ENCODE data around the gene SPACDR.

The SPACDR gene

DNA sequence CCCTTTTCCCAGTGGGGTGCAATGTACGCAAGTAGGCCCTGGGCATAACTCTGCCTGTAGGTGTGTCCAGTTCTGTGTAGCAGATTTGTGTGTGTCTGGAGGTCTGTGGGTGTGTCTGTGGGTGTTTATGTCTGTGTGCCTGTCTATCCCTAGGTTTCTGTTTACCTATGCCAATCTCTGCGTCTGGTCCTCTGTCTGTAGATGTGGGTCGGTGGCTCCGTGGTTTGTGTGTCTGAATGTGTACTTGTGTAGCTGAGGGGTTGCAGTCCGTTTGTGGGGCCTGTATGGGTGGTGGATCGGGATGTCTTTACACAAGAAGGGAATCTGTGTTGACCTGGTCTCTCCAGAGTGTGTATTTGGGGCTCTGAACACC, 20.6 kb upstream of the SPACDR start:
- no peak for DNase-seq (ENCODE audit: low read depth)

- peak; percentile 63 for DNase-seq (ENCODE audit: low read depth)
These were observed 19.9 kb upstream of the SPACDR start, which contains the start of gene NYAP1 for GRCh38 chr7:100483722-100484672. TSS of gene NYAP1 (plus strand) at chr7:100483927. CDS start at chr7:100485312, 1,385 bp downstream.

DNA sequence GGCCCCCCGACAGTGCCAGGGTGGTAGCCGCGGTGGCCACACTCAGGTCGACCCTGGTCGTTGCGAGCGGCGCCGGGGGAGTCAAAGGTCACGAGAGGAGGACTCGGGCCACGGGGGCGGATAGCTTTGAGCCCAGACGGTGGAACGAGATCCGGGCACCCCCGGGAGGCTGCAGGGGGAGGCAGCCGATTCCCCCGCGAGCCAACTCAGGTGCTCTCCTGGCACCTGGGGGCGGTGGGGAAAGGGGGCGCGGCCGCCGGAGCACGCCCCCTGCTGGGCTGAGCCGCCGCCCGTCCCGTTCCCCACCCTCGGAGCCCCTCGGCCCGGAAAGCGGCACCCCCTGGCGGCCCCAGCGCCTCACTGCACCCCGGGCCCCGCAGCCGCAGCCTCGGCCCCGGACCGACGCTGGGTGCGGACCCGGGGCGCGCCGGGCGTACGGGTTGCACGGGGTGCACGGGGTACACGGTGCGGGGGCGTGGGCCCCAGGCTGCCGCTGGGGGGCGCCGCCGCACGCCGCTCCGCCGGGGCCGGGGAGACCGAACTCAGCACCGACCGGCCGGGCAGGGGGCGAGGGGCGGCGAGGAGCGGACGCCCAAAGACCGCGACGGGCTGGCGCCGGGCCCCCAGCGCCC, 19.1 kb upstream of the SPACDR start:
- peak; percentile 57 for DNase-seq (ENCODE audit: low read depth)

- no peak for DNase-seq (ENCODE audit: low read depth)
These were observed 18.6 kb upstream of the SPACDR start for GRCh38 chr7:100482728-100483089.

GRCh38 chr7:100481466-100481865, 17.4 kb upstream of the SPACDR start:
- no peak for DNase-seq (ENCODE audit: low read depth)

DNA sequence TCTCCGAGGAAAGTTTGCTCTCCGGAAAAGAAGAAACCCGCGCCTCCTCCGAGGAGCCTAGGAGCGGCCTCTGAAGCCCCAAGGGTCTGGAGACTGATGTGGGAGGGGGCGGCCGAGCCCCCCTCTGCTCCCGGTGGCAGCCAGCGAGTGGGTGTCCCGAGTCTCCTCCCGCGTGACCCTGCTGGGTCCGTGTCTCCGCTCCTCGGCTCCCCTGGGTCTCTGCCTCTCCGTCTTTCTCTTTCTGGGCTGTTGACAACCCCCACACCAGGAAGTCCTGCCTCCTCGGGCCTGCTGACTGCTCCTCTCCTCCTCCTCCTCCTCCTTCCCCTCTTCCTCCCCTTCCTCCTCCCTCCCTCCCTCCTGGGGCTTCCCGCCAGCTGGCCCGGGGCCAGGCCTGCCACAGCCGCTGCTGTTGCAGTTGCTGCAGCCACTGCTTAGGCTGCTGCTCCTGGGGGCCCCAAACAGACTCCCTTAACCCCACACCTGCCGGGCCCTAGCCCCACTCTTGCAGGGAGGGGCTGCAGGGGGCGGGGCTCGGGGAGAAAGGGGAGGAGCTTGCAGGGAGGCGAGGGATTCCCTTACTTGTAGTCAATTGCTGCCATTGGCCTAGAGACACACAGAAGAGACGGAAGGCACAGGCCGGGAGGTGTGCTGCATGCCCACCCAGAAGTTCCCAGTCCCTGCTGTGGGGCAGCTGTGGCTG, 15.0 kb upstream of the SPACDR start, which contains the start of gene TSC22D4:
TSS of gene TSC22D4 (minus strand) at position 257 of the 703 bp plus-strand sequence. CDS start 1,176 bp downstream, outside the sequence.
- DNase-seq (ENCODE audit: low read depth): peak; percentile 97

DNA sequence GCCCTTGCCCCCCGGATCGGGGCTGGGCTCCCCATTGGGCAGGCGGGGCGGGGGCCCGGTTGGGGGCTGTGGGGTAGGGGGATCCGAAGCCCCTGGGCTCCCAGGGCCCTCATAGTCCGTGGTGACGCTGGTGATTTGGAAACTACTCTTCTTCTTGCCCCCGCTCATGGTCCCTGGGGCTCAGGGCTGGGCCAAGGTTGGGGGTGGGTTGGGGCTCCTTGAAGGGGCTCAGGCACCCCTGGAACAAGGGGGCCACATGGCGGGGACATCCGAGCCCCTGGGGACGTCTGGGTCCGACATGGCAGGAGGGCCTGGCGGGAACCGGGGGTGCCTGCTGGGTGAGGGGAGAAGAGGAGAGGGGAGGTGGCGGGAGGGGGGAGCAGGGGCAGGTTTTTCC, 13.8 kb upstream of the SPACDR start:
- no peak for DNase-seq (ENCODE audit: low read depth)

DNA sequence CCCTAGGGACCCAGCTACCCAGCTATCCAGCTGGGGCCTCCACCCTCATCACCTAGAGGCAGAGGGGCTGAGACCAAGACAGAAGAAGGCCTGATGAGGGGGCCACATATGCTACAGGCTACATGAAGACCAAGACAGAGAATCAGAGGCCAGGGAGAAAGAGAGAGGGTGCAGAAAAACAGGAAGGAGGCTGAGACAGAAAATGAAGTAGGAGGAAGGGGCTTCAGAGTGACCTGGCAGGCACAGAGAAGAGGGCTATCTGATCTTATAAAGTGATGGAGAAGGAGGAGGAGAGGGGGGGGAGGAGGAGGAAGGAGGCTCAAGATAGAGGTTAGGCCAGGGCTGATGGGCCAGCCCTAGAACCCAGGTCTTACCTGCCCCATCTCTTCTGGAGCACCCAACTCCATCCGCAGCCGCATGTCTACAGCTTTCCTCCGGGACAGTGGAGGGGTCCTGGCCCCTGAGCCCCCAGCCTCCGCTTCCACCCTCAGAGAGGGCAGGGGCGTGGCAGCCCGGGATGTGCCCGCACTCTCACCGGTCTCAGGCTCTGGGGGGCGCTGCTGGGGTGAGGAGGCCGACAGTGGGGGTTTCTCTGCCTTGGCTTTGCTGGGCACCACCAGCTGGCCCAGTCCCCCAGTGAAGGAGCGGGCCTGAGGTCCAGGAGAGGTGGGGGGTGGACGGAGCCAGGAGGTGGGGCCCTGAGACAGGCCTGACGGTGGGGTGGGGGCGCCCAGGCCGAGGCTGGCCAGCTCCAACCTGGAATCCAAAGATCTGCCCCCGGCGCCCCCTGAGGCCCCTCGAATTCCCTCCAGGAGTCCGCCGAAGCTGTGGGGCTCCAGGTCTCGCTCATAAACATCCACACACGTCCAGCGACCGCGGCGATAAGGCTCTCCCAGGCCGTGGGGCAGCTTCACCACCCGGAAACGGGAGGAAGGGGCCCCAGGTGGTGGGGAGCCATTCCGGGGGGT, 13.1 kb upstream of the SPACDR start:
- peak; percentile 20 for DNase-seq (ENCODE audit: low read depth)

GRCh38 chr7:100476101-100476780, 12.2 kb upstream of the SPACDR start:
- DNase-seq (ENCODE audit: low read depth): no peak

DNA sequence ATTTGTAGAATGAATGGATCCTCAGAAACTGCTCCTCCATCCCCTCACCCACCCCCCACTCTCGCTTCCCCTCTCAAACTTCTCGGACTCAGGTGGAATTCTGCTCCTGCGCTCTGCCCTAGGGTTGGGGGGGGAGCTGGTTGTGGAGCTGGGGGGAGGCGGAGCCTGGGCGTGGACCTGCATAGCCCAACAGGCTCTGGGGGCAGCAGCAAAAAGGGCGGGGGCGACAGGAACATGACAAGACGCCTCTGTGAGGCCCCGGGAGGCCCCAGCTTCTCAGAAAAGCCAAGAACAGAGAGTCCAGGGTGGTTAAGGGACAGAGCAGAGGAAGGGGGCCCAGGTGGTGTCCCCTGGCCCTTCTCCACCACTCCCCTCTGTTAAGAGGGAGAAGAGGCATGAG, 11.5 kb upstream of the SPACDR start:
- no peak for DNase-seq (ENCODE audit: low read depth)

- peak; percentile 48 for DNase-seq (ENCODE audit: low read depth)
These were observed 8.9 kb upstream of the SPACDR start for GRCh38 chr7:100472854-100473499.

DNA sequence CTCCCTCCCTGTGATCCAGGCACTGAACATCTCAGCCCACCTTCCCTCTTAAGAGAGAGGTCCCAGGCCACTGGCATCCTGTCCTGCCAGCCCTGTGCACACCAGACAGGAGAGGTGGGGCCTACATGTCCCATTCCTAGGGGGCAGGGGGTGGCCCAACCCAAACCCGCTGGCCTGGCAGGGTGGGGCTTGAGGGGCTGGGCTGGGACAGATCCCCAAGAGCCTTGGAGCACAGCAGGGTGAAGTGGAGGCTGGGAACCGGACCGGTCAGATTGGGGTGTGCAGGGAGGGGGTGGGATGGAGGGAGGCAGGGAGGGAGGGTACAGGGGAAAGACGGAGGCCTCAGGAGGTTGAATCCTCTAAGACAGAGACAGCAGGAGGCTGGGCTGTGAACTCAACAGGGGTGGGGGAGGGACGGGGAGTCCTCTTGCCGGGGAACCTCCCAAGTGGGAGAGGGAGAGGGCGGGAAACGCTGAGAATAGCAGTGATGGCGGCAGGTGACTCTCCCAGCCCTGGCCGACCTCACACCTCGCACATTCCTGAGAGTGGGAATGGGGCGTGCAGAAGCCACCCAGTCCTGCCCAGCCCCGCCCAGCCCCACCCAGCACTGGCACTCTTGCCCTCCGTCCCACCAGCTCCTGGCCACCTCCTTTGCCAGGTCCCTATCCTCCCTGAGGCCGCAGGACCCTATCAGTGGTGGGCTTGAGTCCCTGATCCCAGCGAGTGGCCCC, 8.2 kb upstream of the SPACDR start:
- DNase-seq (ENCODE audit: low read depth): no peak

DNA sequence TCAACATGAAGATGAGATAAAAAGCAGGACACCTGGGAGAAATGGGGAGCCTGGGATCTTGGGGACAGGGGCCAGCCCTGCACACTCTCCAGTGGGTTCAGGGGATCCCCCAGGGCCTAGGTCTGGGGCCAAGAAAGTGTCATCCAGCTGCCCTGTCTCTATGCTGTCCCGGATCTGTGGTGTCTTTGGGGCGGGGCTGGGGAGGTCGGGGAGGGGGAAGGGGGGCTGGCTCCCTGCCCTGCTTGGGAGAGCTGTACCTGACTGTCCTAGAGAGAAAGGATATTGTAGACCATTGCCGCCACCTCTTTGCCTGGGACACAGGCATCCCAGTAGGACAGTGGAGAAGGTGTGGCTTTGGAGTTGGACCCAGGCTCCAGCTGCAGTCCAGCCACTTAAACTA, 7.0 kb upstream of the SPACDR start:
- DNase-seq (ENCODE audit: low read depth): no peak

DNA sequence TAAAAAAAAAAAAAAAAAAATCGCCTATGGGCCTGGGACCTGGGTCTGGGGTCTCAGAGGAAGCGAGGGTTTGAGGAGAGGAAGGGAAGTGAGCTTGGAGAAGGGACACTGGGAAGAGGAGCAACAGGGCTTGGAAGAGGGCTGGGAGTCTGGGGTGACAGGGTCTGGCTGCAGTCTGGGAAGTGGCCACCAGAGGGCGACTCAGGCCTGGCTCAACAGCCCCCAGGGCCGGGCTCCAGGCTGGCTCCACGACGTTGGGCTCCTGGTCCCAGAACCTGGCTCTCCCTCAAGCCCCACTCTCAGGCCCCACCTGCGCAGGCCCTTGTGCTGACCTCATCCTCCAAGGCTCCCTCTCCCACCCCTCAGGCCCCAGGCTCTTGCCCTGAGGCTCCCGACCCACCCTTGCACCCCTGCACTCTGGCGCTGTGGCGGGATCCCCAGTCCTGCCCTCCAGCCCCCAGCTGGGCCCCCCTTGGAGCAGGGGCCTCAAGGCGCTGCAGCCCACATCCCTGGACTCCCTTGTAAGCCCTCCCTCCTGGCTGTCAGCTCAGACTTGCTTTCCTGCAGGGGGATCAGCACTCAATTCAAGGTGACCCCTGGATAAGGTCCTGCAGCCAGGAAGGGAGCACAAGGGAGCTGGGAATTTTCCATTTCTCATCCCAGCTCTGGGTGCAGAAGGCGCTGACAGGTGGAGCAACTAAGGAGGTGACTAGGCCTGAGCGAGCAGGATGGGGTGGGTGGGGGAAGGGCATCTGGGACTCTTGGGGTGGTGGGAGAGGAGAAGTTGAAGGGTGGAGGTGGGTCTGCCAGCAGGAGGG, 5.4 kb upstream of the SPACDR start:
- DNase-seq (ENCODE audit: low read depth): peak; percentile 74

- no peak for DNase-seq (ENCODE audit: low read depth)
These were observed 3.7 kb upstream of the SPACDR start for GRCh38 chr7:100467638-100468373.

- no peak for DNase-seq (ENCODE audit: low read depth)
These were observed 2.9 kb upstream of the SPACDR start for GRCh38 chr7:100466653-100467605.

Data from EH (cell line).